IPS-NIHi11 (cell line): ENCODE data around the gene MEGF6.

Experiments used
- DNase-seq: peaks from one replicate; pipeline ENCODE4 v3.0.0; 2012; ENCODE audit warnings: mixed read lengths, low spot score

The MEGF6 gene

GRCh38 chr1:3555131-3555920 is 56.0 kb downstream of the MEGF6 start:
- no peak for DNase-seq

GRCh38 chr1:3553940-3554223 is 57.4 kb downstream of the MEGF6 start:
- no peak for DNase-seq

- no peak for DNase-seq
Measured at GRCh38 chr1:3553166-3553939, 58.0 kb downstream of the MEGF6 start.

GRCh38 chr1:3552751-3553150 is 58.6 kb downstream of the MEGF6 start:
- DNase-seq, result no peak

- DNase-seq, result no peak
Measured at GRCh38 chr1:3552176-3552575, 59.1 kb downstream of the MEGF6 start.

GRCh38 chr1:3551711-3552110 is 59.6 kb downstream of the MEGF6 start:
- DNase-seq, result no peak

- DNase-seq, result no peak
Measured at GRCh38 chr1:3551290-3551678, 60.0 kb downstream of the MEGF6 start.

GRCh38 chr1:3550511-3551289 is 60.6 kb downstream of the MEGF6 start:
- no peak for DNase-seq

- DNase-seq, result no peak
Measured at GRCh38 chr1:3548895-3549294, 62.4 kb downstream of the MEGF6 start.

GRCh38 chr1:3548156-3548893 is 63.0 kb downstream of the MEGF6 start:
- DNase-seq, result no peak

- DNase-seq, result peak; percentile 72
Measured at GRCh38 chr1:3547055-3548005, 64.0 kb downstream of the MEGF6 start.

GRCh38 chr1:3546048-3546384 is 65.3 kb downstream of the MEGF6 start:
- DNase-seq, result no peak

- peak; percentile 66 for DNase-seq
Measured at GRCh38 chr1:3545363-3546047, 65.8 kb downstream of the MEGF6 start.

- no peak for DNase-seq
Measured at GRCh38 chr1:3544040-3544977, 67.0 kb downstream of the MEGF6 start.

- peak; percentile 76 for DNase-seq
Measured at GRCh38 chr1:3543076-3544039, 68.0 kb downstream of the MEGF6 start.

- no peak for DNase-seq
Measured at GRCh38 chr1:3542676-3543075, 68.6 kb downstream of the MEGF6 start.

- no peak for DNase-seq
Measured at GRCh38 chr1:3541936-3542335, 69.4 kb downstream of the MEGF6 start.

GRCh38 chr1:3541465-3541864 is 69.8 kb downstream of the MEGF6 start:
- DNase-seq, result no peak
